IMR-90 (cell line): ENCODE measurements around the gene UNC93A. TPM values are rescaled to one million over a fixed set of nuclear protein-coding genes. Genes with fewer than 3 reads are reported as not detected.
"Not testable (repeated sequence)": the region's sequence is repeated elsewhere in the genome, so short reads cannot be mapped to it uniquely, and the experiment has no call there.

Experiments
- ATAC-seq: fragments of 200-7000 bp; cut with Tn5 transposase; 2 replicates; pipeline ENCODE4 v1.9.1; 2020; ENCODE audit warnings: low read depth, mild to moderate bottlenecking, moderate library complexity
- BruUV-seq: library from RNA; stranded (reverse); fragments of 400-500 nt; replicated peaks from 2 replicates; lab custom pipeline; 2021; lab: Mats Ljungman, UMichigan
- CTCF ChIA-PET: fragments of 300-600 bp; formaldehyde crosslinking; extraction: SDS; loops from one replicate; lab custom pipeline; 2021; ENCODE audit warnings: antibody characterized with exemption; lab: Yijun Ruan, JAX
- POLR2A ChIA-PET: fragments of 300-600 bp; sonication (Branson Sonifier 250); formaldehyde crosslinking; loops from one replicate; lab custom pipeline; 2022; ENCODE audit warnings: antibody characterized with exemption; ENCODE audit not compliant: unreplicated experiment; lab: Charles Lee
- DNase-seq: peaks from one replicate; pipeline ENCODE4 v3.0.0; 2013
- H2AFZ ChIP-seq: replicated peaks from 2 replicates; pipeline ENCODE3; 2013; ENCODE audit warnings: low read length, mild to moderate bottlenecking; ENCODE audit not compliant: poor library complexity
- H2AK5ac ChIP-seq: 2 replicates; pipeline ENCODE4 v1.6.1; 2013; ENCODE audit warnings: low read depth, low read length, inconsistent platforms
- H2AK9ac ChIP-seq: replicated peaks from 2 replicates; pipeline ENCODE3; 2013; ENCODE audit warnings: mild to moderate bottlenecking, low read depth, low read length, moderate library complexity; ENCODE audit not compliant: poor library complexity
- H2BK120ac ChIP-seq: 2 replicates; pipeline ENCODE4 v1.6.1; 2013; ENCODE audit warnings: low read depth, low read length, inconsistent platforms
- H2BK15ac ChIP-seq: 3 replicates; pipeline ENCODE4 v1.6.1; 2013; ENCODE audit warnings: low read depth, low read length, inconsistent platforms
- H2BK20ac ChIP-seq: 2 replicates; pipeline ENCODE4 v1.6.1; 2013; ENCODE audit warnings: low read depth, mild to moderate bottlenecking, inconsistent platforms, low read length, moderate library complexity
- H2BK5ac ChIP-seq: 2 replicates; pipeline ENCODE4 v1.6.1; 2013; ENCODE audit warnings: mild to moderate bottlenecking, low read depth, low read length, inconsistent platforms; ENCODE audit not compliant: poor library complexity, severe bottlenecking
- H3K14ac ChIP-seq: replicated peaks from 2 replicates; pipeline ENCODE4 v1.6.1; 2013; ENCODE audit warnings: low read depth, low read length, inconsistent platforms
- H3K18ac ChIP-seq: 2 replicates; pipeline ENCODE4 v1.6.1; 2013; ENCODE audit warnings: low read depth, low read length, control low read depth
- H3K23ac ChIP-seq: 2 replicates; pipeline ENCODE4 v1.6.1; 2013; ENCODE audit warnings: low read depth, low read length, inconsistent platforms
- H3K27ac ChIP-seq: 2 replicates; pipeline ENCODE4 v1.5.1; 2013; ENCODE audit warnings: mild to moderate bottlenecking, control low read depth, low read length; ENCODE audit not compliant: insufficient read depth
- H3K27me3 ChIP-seq: 2 replicates; pipeline ENCODE4 v1.6.1; 2013; ENCODE audit warnings: low read length; ENCODE audit not compliant: control insufficient read depth, insufficient read depth
- H3K36me3 ChIP-seq: 2 replicates; pipeline ENCODE4 v1.6.1; 2013; ENCODE audit warnings: low read length, mixed read lengths; ENCODE audit not compliant: control insufficient read depth, insufficient read depth
- H3K4ac ChIP-seq: 2 replicates; pipeline ENCODE4 v1.6.1; 2013; ENCODE audit warnings: low read depth, low read length, inconsistent platforms
- H3K4me1 ChIP-seq: 2 replicates; pipeline ENCODE4 v1.6.1; 2013; ENCODE audit warnings: low read length, mixed read lengths; ENCODE audit not compliant: control insufficient read depth, insufficient read depth
- H3K4me2 ChIP-seq: 2 replicates; pipeline ENCODE4 v1.6.1; 2013; ENCODE audit warnings: low read depth, mild to moderate bottlenecking, control low read depth, low read length, moderate library complexity
- H3K4me3 ChIP-seq: 2 replicates; pipeline ENCODE4 v1.5.1; 2013; ENCODE audit warnings: low read depth, mild to moderate bottlenecking, control low read depth, low read length, moderate library complexity; ENCODE audit not compliant: insufficient read depth
- H3K56ac ChIP-seq: 2 replicates; pipeline ENCODE4 v1.6.1; 2013; ENCODE audit warnings: low read length, inconsistent platforms; ENCODE audit not compliant: insufficient read depth; ENCODE audit errors: extremely low read depth
- H3K79me1 ChIP-seq, 2 experiments: 2 replicates each; pipeline ENCODE4 v1.6.1; 2013; ENCODE audit warnings: low read length in 2 of 2, inconsistent platforms in 1 of 2, low read depth in 1 of 2
- H3K9ac ChIP-seq: 2 replicates; pipeline ENCODE4 v1.6.1; 2013; ENCODE audit warnings: low read depth, low read length, control low read depth
- H3K9me1 ChIP-seq: 2 replicates; pipeline ENCODE4 v1.6.1; 2013; ENCODE audit warnings: low read length, inconsistent platforms; ENCODE audit not compliant: insufficient read depth
- H3K9me3 ChIP-seq: 2 replicates; pipeline ENCODE4 v1.6.1; 2013; ENCODE audit warnings: low read length; ENCODE audit not compliant: control insufficient read depth, insufficient read depth
- H4K20me1 ChIP-seq: 2 replicates; pipeline ENCODE4 v1.6.1; 2013; ENCODE audit warnings: low read length, inconsistent platforms; ENCODE audit not compliant: insufficient read depth
- H4K5ac ChIP-seq: 2 replicates; pipeline ENCODE4 v1.6.1; 2013; ENCODE audit warnings: mild to moderate bottlenecking, low read depth, low read length, control low read depth
- H4K8ac ChIP-seq, 2 experiments: 2 replicates each; pipeline ENCODE4 v1.6.1; 2013; ENCODE audit warnings: low read depth in 2 of 2, low read length in 2 of 2, control low read depth in 1 of 2, inconsistent platforms in 1 of 2
- H4K91ac ChIP-seq: 2 replicates; pipeline ENCODE4 v1.6.1; 2013; ENCODE audit warnings: low read depth, low read length, inconsistent platforms; ENCODE audit not compliant: insufficient read depth
- WGBS, 2 experiments: methylation state at CpG; one replicate each; pipeline versions ENCODE4 v1.1.5 to v1.1.7; 2013; ENCODE audit warnings: missing lambda C conversion rate in 2 of 2; ENCODE audit not compliant: insufficient read length in 1 of 2; ENCODE audit errors: extremely low coverage in 2 of 2; 5-methylcytosine and 5-hydroxymethylcytosine counted together
- dilution Hi-C: fragments of 300-500 bp; cut with HindIII; formaldehyde crosslinking; loops from one replicate; pipeline ENCODE4 v1.14.3; 2018; ENCODE audit warnings: low sequenced_read_pairs; ENCODE audit not compliant: unreplicated experiment
- in situ Hi-C: fragments of 300-500 bp; cut with MboI; formaldehyde crosslinking; loops from 3 replicates; pipeline ENCODE4 v1.14.3; 2019; ENCODE audit warnings: low sequenced_read_pairs, inconsistent platforms, mixed read lengths
- intact Hi-C: fragments of 100-400 bp; cut with micrococcal nuclease; formaldehyde crosslinking; loops from 2 replicates; pipeline ENCODE4 v1.10.0; 2022
- polyA plus RNA-seq, 3 experiments: library from polyadenylated mRNA; depleted of rRNA; stranded (reverse); fragments of >200 nt; gene quantifications; 2 replicates each; pipeline ENCODE4 v1.2.3, GENCODE V29; 2012; ENCODE audit warnings: low replicate concordance in 1 of 3
- total RNA-seq: library from RNA; depleted of rRNA; stranded (reverse); fragments of >200 nt; gene quantifications from 2 replicates; pipeline ENCODE4 v1.2.3, GENCODE V29; 2012

Gene UNC93A
- total and polyA plus RNA-seq, 2 of the 4 experiments (the other 2 are of a cell fraction) = not detected

DNA sequence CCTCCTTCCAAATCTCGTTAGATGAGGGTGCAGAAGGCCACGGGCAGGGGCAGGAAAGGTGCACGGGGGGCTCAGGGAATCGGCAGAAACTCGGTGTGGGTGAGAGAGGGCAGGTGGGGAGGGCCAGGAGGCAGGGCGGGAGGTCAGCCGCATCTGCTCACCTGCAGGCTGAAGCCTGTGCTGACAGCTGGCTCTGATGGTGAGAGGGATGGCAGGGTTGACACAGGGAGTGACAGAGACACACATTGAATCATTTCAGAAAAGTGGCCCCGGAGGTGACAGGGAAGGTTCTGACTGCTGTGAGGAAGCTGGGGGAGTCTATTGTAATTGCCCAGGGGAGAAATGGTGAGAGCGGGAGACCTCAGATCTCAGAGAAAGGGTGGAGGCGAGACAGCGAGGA is 67.3 kb downstream of the UNC93A start:
- H3K9ac ChIP-seq, H4K20me1 ChIP-seq, H3K4me3 ChIP-seq, H2AFZ ChIP-seq, H3K56ac ChIP-seq, H4K91ac ChIP-seq, H3K18ac ChIP-seq, H3K23ac ChIP-seq, H3K4ac ChIP-seq, H3K4me2 ChIP-seq, H3K27ac ChIP-seq, H3K79me1 ChIP-seq, CTCF ChIA-PET, H3K9me3 ChIP-seq, dilution Hi-C loops, H2BK5ac ChIP-seq, intact Hi-C loops, H3K27me3 ChIP-seq, H3K4me1 ChIP-seq, in situ Hi-C loops, H4K8ac ChIP-seq, DNase-seq, H3K36me3 ChIP-seq, H2AK9ac ChIP-seq, H2BK15ac ChIP-seq, ATAC-seq, H2BK120ac ChIP-seq, H2BK20ac ChIP-seq, POLR2A ChIA-PET, H2AK5ac ChIP-seq, H3K9me1 ChIP-seq, H3K14ac ChIP-seq, H4K5ac ChIP-seq, BruUV-seq: not testable (repeated sequence)
- no CpG with 5 or more reads among the region's 11 CpGs for WGBS, 2 experiments

DNA sequence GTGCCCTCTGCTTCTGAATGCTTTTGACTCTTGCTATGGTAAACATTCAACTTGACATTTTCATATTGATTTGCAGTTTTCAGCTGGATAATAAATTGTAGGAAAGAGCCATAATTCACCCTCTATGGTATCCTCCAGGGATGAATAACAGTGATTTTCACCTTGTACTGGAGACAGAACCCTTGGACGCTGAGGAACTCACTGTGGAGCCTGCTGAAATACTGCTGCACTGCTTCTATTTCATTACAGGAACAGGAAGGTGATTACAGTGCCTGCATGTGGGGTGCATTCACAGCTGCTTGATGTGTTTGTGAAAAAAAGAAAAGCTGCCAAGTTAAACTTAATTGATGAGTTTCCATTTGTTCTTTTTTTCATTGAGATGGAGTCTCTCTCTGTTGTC is 70.1 kb downstream of the UNC93A start:
- WGBS, 2 experiments = no CpG with 5 or more reads among the region's 1 CpG
- H2BK15ac ChIP-seq, H2AK5ac ChIP-seq, H3K18ac ChIP-seq, H2BK20ac ChIP-seq, H4K20me1 ChIP-seq, intact Hi-C loops, H3K23ac ChIP-seq, CTCF ChIA-PET, dilution Hi-C loops, H3K79me1 ChIP-seq, H3K4me3 ChIP-seq, H4K91ac ChIP-seq, BruUV-seq, H2AK9ac ChIP-seq, POLR2A ChIA-PET, H3K56ac ChIP-seq, H3K9me1 ChIP-seq, H3K36me3 ChIP-seq, H3K4ac ChIP-seq, H2BK5ac ChIP-seq, H3K27ac ChIP-seq, H3K4me1 ChIP-seq, H2AFZ ChIP-seq, ATAC-seq, H3K27me3 ChIP-seq, H3K9me3 ChIP-seq, H3K4me2 ChIP-seq, H3K9ac ChIP-seq, H4K5ac ChIP-seq, DNase-seq, H2BK120ac ChIP-seq, H4K8ac ChIP-seq, H3K14ac ChIP-seq: not testable (repeated sequence)
- in situ Hi-C loops = loop anchor here (10.0 kb wide), 1 partner anchor 146 kb away; no protein-coding TSS in a partner anchor
